Activated T-helper 1 cell treated with anti-CD3 and anti-CD28 coated beads, Interleukin-2, amount 50 U/mL, for 16 hours (primary cell): ENCODE measurements around the gene SYT7.

Experiments used
- DNase-seq, 2 donors: peaks; one replicate each; pipeline ENCODE4 v3.0.0-alpha.2; 2020; ENCODE audit warnings: low read depth in 1 of 2, low spot score in 1 of 2

Gene SYT7

GRCh38 chr11:61502522-61502921 lies 78.4 kb downstream of the SYT7 start:
- DNase-seq = no peak

DNA sequence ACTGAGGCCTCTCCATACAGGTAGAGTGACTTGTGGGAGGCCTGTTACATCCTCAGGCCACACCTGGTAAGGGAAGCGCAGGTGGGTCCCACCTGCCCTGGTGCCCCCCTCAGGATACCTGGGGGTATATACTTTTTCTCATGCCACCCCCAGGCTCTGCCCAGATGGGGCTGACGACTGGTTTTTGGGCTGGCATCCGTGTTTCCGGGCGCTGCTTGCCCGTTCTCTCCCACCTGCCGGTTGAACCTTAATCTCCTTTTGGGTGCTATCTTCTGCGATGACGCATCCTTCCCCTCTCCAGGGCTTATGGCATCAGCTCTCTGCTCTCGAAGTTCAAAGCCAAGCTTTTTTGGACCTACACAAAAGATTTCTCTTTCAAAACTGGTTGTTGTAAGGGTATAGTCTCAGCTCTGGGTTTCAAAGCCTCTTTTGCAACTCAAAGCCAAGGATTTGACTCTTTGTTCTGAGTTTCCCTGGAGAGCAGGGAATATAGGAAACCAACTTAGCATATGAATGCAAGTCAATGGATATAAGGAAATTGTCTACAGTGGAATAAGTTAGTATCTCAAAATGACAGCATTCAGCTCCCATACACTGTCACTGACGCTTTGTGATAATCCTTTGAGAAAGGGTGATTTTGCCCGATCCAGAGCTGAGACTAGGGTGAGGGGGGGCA lies 80.9 kb downstream of the SYT7 start:
- DNase-seq = no peak

DNA sequence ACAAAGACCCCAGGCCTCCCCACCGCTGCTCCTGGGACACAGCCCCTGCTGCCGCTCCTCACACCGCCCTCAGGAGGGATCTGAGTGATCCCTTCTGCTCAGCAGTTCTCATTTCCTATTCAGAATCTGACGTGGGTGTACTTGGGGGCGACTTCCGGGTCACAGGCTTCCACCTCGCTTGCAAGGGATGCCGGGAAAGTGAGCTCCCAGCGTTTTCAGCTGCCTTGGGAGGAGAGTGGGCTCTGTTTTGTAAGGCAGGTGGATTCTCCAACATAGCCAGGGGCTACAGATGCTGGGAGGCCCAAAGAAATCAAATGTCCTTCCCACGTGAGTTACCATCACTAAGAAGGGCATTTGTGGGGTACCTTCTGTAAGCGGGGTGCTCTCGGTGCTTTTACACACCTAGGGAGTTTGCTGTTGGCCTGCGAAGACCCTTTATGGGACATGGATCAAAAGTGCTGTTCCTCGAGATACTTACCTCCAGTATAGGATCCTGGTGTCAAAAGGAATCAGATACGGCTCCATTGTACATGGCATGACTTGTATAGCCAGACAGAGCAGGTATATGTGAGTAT lies 82.0 kb downstream of the SYT7 start:
- no peak for DNase-seq

DNA sequence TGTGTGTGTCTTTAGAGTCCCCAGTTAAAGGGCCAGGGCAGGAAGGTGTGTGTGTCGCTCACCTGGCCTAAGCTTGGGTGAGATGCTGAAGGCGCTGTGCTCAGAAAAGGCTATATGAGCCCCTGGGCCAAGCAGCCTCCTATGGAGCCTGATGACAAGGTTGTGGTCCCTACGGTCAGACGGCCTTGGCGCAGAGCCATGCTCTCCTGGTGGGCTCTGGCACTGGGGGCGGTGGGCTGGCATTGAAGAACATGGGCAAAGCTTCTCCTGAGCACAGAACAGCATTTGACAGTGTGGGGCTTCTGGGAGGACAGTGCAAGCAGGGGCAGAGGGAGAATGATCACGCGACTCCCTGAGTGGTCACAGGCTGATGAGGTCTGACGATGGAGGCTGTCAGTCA lies 83.0 kb downstream of the SYT7 start:
- DNase-seq = no peak

DNA sequence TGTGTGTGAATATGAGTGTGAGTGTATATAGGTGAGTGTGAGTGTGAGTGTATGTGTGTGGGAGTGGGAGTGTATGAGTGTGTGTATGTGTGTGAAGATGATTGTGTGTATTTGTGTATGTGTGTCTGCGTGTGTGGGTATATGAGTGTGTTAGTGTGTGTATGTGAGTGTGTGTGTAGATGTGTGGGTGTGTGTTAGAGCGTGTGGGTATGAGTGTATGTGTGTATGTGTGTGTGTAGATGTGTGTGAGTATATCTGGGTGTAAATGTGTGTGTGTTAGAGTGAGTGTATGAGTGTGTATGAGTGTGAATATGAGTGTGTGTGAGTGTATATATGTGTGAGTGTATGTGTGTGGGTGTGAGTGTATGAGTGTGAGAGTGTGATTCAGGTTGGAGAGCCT lies 83.4 kb downstream of the SYT7 start:
- DNase-seq = no peak

DNA sequence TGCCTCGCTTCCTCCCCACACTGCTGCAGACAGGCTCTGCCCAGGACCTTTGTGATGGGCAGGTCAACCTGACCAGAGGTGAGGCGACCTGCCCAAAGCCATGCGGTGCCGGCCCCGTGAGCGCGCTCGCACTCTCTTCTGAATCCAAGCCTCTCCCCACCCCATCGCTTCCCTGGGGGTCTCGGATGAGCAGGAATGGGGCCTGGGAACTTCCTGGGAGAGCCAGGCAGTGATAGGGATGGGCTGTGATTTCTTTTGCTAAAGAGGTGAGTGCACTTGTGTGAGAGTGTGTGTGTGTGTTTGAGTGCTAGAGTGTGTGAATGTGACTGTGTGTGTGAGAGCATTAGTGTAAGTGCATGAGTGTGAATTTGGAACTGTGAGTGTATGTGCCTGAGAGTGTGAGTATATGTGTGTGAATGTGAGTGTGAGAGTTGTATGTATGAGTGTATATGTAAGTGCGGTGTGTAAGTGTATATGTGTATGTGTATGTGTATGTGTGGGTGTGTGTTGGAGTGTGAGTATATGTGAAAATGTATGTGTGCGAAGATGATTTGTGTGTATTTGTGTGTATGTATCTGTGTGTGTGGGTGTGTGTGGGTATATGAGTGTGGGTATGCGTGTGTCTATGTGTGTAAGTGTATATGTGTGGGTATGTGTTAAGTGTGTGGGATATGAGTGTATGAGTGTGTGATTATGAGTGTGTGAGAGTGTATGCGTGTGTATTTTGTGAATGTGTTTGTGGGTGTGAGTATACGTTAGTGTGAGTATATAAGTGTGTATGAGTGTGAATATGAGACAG lies 84.1 kb downstream of the SYT7 start:
- no peak for DNase-seq

GRCh38 chr11:61495801-61496601 lies 84.9 kb downstream of the SYT7 start:
- no peak for DNase-seq

DNA sequence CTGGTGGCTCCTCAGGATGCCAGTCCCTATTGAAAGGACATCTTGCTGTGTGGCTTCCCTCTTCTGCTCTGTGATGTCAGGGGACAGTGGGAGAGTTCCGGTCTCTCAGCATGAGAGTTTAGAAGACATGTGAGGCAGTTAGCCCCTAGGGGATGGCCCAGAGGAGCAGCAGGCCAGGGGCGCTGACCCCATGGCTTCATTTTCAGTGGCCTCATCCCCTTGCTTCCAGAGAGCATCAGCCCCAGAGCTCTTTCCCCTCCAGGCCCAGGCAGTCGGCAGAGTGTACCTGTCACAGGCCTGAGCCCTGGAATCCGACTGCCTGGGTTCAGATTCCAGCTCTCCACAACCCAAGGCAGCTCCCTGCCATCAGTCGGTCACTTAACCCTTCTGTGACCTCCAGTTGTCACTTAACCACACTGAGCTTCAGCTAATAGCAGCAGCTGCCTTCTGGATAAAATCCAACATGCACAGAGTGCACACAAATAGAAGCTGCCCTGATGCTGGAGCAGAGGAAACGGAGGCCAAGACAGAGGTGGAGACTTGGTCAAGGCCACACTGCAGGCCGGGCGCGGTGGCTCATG lies 86.4 kb downstream of the SYT7 start:
- no peak for DNase-seq

DNA sequence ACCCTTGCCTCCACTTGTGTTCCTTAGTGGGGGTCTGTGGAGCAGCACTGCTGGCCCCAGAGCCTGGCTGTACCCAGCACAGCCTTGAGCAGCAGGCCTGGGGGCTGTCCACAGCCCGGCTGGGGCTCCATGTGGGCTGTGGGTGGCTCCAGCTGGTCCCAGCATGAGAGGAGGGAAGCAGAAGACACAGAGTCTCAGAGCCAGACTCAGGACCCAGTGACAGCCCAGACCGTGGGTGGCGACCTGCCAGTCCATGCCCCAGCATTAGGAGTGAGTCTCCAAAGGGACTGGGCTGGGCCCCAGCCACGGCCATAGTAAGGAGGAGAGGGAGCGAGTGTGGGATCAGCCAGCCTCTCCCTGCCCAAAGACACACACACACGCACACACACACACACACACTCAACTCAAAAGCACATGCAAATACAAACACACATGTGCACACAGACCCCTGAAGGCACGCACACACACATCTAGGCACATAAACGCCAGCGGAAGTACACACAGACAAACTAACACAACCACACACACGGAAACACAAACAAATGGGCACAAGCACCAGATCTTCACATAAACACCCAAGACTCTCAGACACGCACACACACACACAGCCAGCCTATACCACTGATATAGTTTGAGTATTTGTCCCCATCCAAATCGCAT lies 89.0 kb downstream of the SYT7 start:
- no peak for DNase-seq

DNA sequence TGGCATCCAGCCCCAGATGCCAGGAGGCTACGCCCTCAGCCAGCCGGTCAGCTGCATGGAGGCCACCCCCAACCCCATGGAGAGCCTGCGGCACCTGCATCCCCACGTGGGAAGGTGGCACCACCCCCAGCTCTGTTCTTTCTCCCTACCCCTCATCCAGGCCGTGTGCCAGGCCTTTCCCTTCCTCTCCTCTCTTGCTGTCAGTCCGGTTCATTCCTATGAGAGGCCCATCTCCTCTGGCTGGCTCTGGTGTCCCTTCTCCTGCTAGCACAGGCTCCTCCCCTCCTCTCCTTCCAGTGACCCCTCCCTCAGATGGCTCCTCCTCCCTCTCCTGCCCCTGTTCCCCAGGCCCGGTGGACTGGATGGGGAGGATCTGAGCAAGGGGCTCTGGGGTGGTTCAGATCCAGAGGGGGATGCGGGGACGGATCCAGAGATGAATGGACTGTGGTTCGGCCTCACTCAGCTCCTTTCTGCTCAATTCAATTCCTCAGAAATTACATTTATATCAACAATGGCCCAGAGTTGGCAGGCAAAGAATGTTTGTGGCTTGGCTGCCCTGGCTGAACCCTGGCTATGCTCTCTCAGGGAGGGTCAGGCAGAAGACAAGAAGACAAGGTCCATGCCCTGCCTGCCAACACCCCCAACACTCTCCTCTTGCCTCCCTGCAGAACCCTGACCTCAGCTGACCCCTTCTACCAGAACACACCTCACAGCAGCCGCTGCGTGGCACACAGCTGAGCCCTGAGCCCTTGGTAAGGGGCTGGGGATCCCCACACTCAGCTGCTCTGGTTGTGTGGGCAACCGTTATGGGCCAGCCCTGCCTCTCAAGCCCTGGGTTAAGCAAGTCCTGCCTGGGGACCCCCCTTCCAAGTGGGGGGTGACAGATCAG lies 90.8 kb downstream of the SYT7 start:
- no peak for DNase-seq

DNA sequence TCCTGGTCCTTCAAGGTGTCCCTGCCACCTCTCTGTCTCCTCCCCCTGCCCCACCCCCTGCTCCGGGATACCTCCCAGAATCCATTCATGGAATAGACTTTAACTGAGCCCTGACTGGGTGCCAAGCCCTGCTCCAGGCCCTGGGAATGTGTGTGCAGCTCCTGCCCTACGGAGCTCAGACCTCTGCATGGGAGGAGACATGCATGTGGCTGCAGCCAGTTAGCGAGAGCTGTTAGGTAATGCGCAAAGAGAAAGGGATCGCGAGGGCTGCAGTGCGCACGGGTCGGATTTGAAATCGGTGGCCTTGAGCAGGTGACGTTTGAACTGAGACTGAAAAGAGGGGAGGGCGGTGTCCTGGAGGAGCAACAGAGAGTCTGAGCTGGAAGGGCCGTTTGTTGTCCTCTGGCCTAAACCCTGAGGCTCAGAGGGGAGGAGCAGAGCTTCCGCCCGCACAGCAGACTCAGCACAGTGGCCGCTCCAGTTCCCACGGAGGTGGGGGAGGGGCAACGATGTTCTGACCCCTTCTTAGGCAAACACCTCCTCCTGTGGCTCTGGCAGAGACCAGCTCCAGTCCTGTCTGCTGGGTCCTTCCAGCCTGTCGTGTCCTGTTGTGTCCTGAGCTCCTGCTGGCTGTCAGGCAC lies 92.1 kb downstream of the SYT7 start:
- DNase-seq = no peak

GRCh38 chr11:61487342-61488025 lies 93.4 kb downstream of the SYT7 start:
- no peak for DNase-seq

DNA sequence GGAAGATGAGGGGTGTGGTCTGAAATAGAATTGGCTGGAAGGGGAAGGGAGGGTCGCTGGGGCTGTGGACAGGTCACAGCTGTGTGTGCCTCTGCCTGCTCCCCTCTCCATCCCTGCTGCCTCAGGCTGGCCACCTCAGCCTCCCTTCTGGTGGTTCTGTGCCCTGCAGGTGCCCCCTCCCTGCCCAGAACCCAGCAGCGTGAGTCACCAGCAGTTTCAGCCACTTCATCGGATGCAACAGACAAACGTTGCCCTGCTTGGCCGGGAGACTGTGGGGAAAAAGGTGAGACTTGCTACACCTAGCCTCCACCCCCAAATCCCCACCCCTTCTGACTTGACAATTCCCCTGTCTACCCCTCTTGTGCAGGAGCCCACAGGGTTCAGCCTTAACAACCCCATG lies 94.1 kb downstream of the SYT7 start:
- no peak for DNase-seq

DNA sequence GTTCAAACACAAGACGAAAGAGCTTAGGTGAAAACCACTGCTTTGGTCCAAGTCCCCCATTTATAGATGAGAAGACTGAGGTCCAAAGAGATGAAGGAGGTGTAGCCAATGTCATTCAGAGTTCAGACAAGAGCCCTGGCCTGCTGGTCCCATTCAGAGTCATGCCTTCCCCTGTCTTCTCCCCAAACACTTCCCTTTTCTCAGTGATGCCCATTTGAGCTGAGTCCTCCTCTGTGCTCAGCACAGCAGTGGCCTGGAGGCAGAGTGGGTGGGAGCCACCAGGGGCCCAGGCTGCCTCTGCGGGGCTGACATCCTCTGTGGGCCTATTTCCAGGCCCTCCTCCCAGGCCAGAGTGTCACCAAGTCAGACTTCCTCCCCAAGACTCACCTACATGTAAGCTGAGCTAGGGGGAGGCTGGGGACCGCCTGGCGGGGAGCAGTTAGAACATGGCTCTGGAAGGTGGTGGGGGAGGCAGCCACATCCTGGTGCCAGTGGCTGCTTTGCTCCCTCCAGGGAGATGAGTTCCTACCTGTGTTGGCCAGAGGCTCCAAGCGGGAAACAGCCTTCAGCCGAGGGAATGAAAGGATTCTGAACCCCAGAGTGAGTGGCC lies 94.8 kb downstream of the SYT7 start:
- no peak for DNase-seq

GRCh38 chr11:61485080-61485479 lies 95.8 kb downstream of the SYT7 start:
- no peak for DNase-seq

- DNase-seq = no peak
These were observed 96.3 kb downstream of the SYT7 start for GRCh38 chr11:61484541-61484940.

- DNase-seq = no peak
These were observed 98.4 kb downstream of the SYT7 start for GRCh38 chr11:61482513-61482912.

GRCh38 chr11:61481806-61482205 lies 99.1 kb downstream of the SYT7 start:
- no peak for DNase-seq
